Astrocyte of the spinal cord (primary cell): ENCODE data around the gene SEPTIN8.

ENCODE experiments used
- DNase-seq: peaks from one replicate; pipeline ENCODE4 v3.0.0; 2011; ENCODE audit warnings: low read depth, low spot score
- H3K4me3 ChIP-seq: 2 replicates; pipeline ENCODE4 v1.5.1; 2011; ENCODE audit warnings: low read depth, mild to moderate bottlenecking, low read length, moderate library complexity
- CTCF ChIP-seq: IDR thresholded peaks from 2 replicates; pipeline ENCODE4 v1.5.1; 2012; ENCODE audit warnings: low read depth, mild to moderate bottlenecking, low read length, inconsistent platforms
- in situ Hi-C: cut with HindIII; loops from 2 replicates; pipeline ENCODE4 v1.10.0; 2017; ENCODE audit warnings: low sequenced_read_pairs

The SEPTIN8 gene

GRCh38 chr5:132802044-132802684, 25.1 kb upstream of the SEPTIN8 start:
- in situ Hi-C loops: no loop called here
- no peak for DNase-seq
- TF ChIP-seq CTCF: no peak
- no peak overlapping the region for H3K4me3 ChIP-seq

- in situ Hi-C loops: no loop called here
- DNase-seq: no peak
- H3K4me3 ChIP-seq: no peak overlapping the region
- no peak for TF ChIP-seq CTCF
Measured at GRCh38 chr5:132800545-132800944, 23.5 kb upstream of the SEPTIN8 start.

- H3K4me3 ChIP-seq: no peak overlapping the region
- TF ChIP-seq CTCF: no peak
- in situ Hi-C loops: no loop called here
- DNase-seq: no peak
Measured at GRCh38 chr5:132799392-132799791, 22.4 kb upstream of the SEPTIN8 start.

- in situ Hi-C loops: no loop called here
- H3K4me3 ChIP-seq: no peak overlapping the region
- no peak for TF ChIP-seq CTCF
- DNase-seq: no peak
Measured at GRCh38 chr5:132797651-132798050, 20.6 kb upstream of the SEPTIN8 start.

- no peak overlapping the region for H3K4me3 ChIP-seq
- DNase-seq: no peak
- in situ Hi-C loops: no loop called here
- no peak for TF ChIP-seq CTCF
Measured at GRCh38 chr5:132791026-132791425, 14.0 kb upstream of the SEPTIN8 start.

GRCh38 chr5:132790201-132790865, 13.3 kb upstream of the SEPTIN8 start:
- in situ Hi-C loops: no loop called here
- H3K4me3 ChIP-seq: no peak overlapping the region
- no peak for DNase-seq
- TF ChIP-seq CTCF: no peak
